H1 (cell line): ENCODE data around the gene SP1. TPM values are rescaled to one million over a fixed set of nuclear protein-coding genes. Genes with fewer than 3 reads are reported as not detected.

Source experiments
- CEBPB ChIP-seq: IDR thresholded peaks from 2 replicates; pipeline ENCODE4 v1.6.1; 2012; ENCODE audit warnings: low read depth, low read length
- CTBP2 ChIP-seq: IDR thresholded peaks from 2 replicates; pipeline ENCODE4 v1.7.0; 2011; ENCODE audit warnings: borderline replicate concordance, mild to moderate bottlenecking, moderate library complexity, mixed read lengths, low read length; ENCODE audit not compliant: insufficient read depth, insufficient read length
- HDAC2 ChIP-seq, 2 experiments: fragments of 300-600 bp in 1 of 2; sonication (generic) in 1 of 2; IDR thresholded peaks; 2 replicates each; pipeline ENCODE4 v1.6.1; 2011 to 2012; ENCODE audit warnings: low read depth in 2 of 2, low read length in 2 of 2, mild to moderate bottlenecking in 2 of 2, moderate library complexity in 2 of 2, borderline replicate concordance in 1 of 2, inconsistent platforms in 1 of 2
- SAP30 ChIP-seq: fragments of 300-600 bp; sonication (generic); IDR thresholded peaks from 2 replicates; pipeline ENCODE4 v1.7.1; 2012; ENCODE audit warnings: low read length, moderate library complexity, mild to moderate bottlenecking, inconsistent platforms; ENCODE audit not compliant: insufficient read depth, insufficient replicate concordance
- TAF1 ChIP-seq: IDR thresholded peaks from 2 replicates; pipeline ENCODE4 v1.6.1; 2011; ENCODE audit warnings: mild to moderate bottlenecking, low read depth, low read length
- polyA plus RNA-seq, 7 experiments: library from polyadenylated mRNA; depleted of rRNA in 3 of 7; stranded (reverse) in 5 of 7; unstranded in 2 of 7; fragments of >200 nt in 5 of 7; fragments of 200-250 nt in 2 of 7; gene quantifications; 1 replicate in 5 of 7; 2 replicates in 1 of 7; 4 replicates in 1 of 7; pipeline versions ENCODE4 v1.2.1 to v1.2.3, GENCODE V29; 2011 to 2013; ENCODE audit warnings: missing spikeins in 2 of 7, mixed read lengths in 2 of 7
- total RNA-seq: library from RNA; stranded (reverse); fragmentation: NEBNext Ultra II Directional; extraction: Animal tissue kit (Norgen Biotek cat#: 25700); gene quantifications from 2 replicates; pipeline ENCODE4 v1.2.1, GENCODE V29; 2021
- TF ChIP-seq, protein P1 (sequence below): fragments of 300-600 bp; sonication (generic); IDR thresholded peaks from 2 replicates; pipeline ENCODE4 v1.7.1; 2012; ENCODE audit warnings: low read length, moderate library complexity, mild to moderate bottlenecking, inconsistent platforms; ENCODE audit not compliant: insufficient replicate concordance

Gene SP1
- total and polyA plus RNA-seq, 2 of the 8 experiments (the other 6 are each of a cell fraction or from before 2014, with no cell fraction given) = 50.7 to 75.2 TPM

DNA sequence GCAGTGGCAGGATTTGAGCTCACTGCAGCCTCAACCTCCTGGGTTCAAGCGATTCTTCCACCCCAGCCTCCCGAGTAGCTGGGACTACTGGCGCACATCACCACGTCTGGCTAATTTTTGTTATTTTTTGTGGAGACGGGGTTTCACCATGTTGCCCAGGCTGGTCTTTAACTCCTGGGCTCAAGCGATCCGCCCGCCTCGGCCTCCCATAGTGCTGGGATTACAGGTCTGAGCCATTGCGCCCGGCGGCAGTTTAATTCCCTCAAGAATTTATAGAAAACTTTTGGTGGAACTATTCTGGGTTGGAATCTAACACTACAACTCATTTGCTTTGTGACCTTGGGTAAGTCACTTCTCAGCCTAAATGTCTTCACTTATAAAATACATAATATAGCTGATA is 1.8 kb upstream of the SP1 start (continued):
- TF ChIP-seq, protein P1, sequence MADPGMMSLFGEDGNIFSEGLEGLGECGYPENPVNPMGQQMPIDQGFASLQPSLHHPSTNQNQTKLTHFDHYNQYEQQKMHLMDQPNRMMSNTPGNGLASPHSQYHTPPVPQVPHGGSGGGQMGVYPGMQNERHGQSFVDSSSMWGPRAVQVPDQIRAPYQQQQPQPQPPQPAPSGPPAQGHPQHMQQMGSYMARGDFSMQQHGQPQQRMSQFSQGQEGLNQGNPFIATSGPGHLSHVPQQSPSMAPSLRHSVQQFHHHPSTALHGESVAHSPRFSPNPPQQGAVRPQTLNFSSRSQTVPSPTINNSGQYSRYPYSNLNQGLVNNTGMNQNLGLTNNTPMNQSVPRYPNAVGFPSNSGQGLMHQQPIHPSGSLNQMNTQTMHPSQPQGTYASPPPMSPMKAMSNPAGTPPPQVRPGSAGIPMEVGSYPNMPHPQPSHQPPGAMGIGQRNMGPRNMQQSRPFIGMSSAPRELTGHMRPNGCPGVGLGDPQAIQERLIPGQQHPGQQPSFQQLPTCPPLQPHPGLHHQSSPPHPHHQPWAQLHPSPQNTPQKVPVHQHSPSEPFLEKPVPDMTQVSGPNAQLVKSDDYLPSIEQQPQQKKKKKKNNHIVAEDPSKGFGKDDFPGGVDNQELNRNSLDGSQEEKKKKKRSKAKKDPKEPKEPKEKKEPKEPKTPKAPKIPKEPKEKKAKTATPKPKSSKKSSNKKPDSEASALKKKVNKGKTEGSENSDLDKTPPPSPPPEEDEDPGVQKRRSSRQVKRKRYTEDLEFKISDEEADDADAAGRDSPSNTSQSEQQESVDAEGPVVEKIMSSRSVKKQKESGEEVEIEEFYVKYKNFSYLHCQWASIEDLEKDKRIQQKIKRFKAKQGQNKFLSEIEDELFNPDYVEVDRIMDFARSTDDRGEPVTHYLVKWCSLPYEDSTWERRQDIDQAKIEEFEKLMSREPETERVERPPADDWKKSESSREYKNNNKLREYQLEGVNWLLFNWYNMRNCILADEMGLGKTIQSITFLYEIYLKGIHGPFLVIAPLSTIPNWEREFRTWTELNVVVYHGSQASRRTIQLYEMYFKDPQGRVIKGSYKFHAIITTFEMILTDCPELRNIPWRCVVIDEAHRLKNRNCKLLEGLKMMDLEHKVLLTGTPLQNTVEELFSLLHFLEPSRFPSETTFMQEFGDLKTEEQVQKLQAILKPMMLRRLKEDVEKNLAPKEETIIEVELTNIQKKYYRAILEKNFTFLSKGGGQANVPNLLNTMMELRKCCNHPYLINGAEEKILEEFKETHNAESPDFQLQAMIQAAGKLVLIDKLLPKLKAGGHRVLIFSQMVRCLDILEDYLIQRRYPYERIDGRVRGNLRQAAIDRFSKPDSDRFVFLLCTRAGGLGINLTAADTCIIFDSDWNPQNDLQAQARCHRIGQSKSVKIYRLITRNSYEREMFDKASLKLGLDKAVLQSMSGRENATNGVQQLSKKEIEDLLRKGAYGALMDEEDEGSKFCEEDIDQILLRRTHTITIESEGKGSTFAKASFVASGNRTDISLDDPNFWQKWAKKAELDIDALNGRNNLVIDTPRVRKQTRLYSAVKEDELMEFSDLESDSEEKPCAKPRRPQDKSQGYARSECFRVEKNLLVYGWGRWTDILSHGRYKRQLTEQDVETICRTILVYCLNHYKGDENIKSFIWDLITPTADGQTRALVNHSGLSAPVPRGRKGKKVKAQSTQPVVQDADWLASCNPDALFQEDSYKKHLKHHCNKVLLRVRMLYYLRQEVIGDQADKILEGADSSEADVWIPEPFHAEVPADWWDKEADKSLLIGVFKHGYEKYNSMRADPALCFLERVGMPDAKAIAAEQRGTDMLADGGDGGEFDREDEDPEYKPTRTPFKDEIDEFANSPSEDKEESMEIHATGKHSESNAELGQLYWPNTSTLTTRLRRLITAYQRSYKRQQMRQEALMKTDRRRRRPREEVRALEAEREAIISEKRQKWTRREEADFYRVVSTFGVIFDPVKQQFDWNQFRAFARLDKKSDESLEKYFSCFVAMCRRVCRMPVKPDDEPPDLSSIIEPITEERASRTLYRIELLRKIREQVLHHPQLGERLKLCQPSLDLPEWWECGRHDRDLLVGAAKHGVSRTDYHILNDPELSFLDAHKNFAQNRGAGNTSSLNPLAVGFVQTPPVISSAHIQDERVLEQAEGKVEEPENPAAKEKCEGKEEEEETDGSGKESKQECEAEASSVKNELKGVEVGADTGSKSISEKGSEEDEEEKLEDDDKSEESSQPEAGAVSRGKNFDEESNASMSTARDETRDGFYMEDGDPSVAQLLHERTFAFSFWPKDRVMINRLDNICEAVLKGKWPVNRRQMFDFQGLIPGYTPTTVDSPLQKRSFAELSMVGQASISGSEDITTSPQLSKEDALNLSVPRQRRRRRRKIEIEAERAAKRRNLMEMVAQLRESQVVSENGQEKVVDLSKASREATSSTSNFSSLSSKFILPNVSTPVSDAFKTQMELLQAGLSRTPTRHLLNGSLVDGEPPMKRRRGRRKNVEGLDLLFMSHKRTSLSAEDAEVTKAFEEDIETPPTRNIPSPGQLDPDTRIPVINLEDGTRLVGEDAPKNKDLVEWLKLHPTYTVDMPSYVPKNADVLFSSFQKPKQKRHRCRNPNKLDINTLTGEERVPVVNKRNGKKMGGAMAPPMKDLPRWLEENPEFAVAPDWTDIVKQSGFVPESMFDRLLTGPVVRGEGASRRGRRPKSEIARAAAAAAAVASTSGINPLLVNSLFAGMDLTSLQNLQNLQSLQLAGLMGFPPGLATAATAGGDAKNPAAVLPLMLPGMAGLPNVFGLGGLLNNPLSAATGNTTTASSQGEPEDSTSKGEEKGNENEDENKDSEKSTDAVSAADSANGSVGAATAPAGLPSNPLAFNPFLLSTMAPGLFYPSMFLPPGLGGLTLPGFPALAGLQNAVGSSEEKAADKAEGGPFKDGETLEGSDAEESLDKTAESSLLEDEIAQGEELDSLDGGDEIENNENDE = no peak
- TF ChIP-seq CTBP2 (no peak), TAF1 (no peak), HDAC2 (IDR thresholded peaks at IDR 0.05; ENCODE audit: borderline replicate concordance in 1 of 2, low read depth in 2 of 2, low read length in 2 of 2) (no peak), CEBPB (no peak), SAP30 (no peak)
